Ascending aorta (tissue), 2 donors: ENCODE measurements around the gene PINK1. TPM values are rescaled to one million over a fixed set of nuclear protein-coding genes. Genes with fewer than 3 reads are reported as not detected.
"Not testable (repeated sequence)": the region's sequence is repeated elsewhere in the genome, so short reads cannot be mapped to it uniquely, and the experiment has no call there.

ENCODE experiments used
- DNase-seq, 2 donors: peaks; one replicate each; pipeline ENCODE4 v3.0.0-alpha.2; 2019; ENCODE audit warnings: low spot score in 2 of 2
- H3K27ac ChIP-seq, 2 donors: fragments of 200-600 bp; sonication (generic); one replicate each; pipeline ENCODE4 v1.5.1; 2016 to 2017; ENCODE audit warnings: mild to moderate bottlenecking in 1 of 2
- H3K27me3 ChIP-seq: fragments of 200-600 bp; sonication (generic); one replicate; pipeline ENCODE4 v1.5.1; 2017
- H3K36me3 ChIP-seq, 2 donors: fragments of 200-600 bp; sonication (generic); one replicate each; pipeline ENCODE4 v1.5.1; 2016
- H3K4me1 ChIP-seq, 2 donors: fragments of 200-600 bp; sonication (generic); one replicate each; pipeline ENCODE4 v1.5.1; 2016 to 2017; ENCODE audit warnings: mild to moderate bottlenecking in 1 of 2
- H3K4me3 ChIP-seq, 2 donors: fragments of 200-600 bp; sonication (generic); one replicate each; pipeline ENCODE4 v1.5.1; 2016 to 2017; ENCODE audit warnings: mild to moderate bottlenecking in 1 of 2
- H3K9me3 ChIP-seq, 2 donors: fragments of 200-600 bp; sonication (generic); one replicate each; pipeline ENCODE4 v1.5.1; 2016
- CTCF ChIP-seq, 3 experiments: fragments of 200-600 bp in 2 of 3; fragments of 450-650 bp in 1 of 3; sonication (generic) in 2 of 3; IDR thresholded peaks; one replicate each; pipeline ENCODE4 v1.5.1; 2016 to 2019; ENCODE audit warnings: antibody characterized with exemption in 3 of 3, mild to moderate bottlenecking in 1 of 3, moderate library complexity in 1 of 3
- intact Hi-C: fragments of 100-400 bp; cut with DNase I; formaldehyde crosslinking; loops from one replicate; pipeline ENCODE4 v1.15.1; 2023
- total RNA-seq: library from RNA; depleted of rRNA; stranded (reverse); fragments of >200 nt; gene quantifications from one replicate; pipeline ENCODE4 v1.1.0, GENCODE V29; 2016

Gene PINK1
- total RNA-seq, 1 donor from 2014 or later, result 113 TPM

- Histone ChIP-seq H3K36me3 (no peaks in the 10 kb centered on the region), H3K27ac (no peak overlapping the region), H3K27me3 (no peaks in the 10 kb centered on the region), H3K9me3 (no peaks in the 10 kb centered on the region), H3K4me1 (no peaks in the 10 kb centered on the region), H3K4me3 (no peak overlapping the region)
- no peak for DNase-seq
- intact Hi-C loops, result no loop called here
- no peak for TF ChIP-seq CTCF (IDR thresholded peaks at IDR 0.05)
These were observed 37.7 kb downstream of the PINK1 start for GRCh38 chr1:20670936-20671335.

GRCh38 chr1:20672265-20672632 lies 39.0 kb downstream of the PINK1 start:
- Histone ChIP-seq H3K36me3 (no peaks in the 10 kb centered on the region), H3K4me3 (no peak overlapping the region), H3K27me3 (no peaks in the 10 kb centered on the region), H3K4me1 (no peaks in the 10 kb centered on the region), H3K27ac (no peak overlapping the region), H3K9me3 (no peaks in the 10 kb centered on the region)
- no peak for DNase-seq
- no peak for TF ChIP-seq CTCF (IDR thresholded peaks at IDR 0.05)
- intact Hi-C loops, result no loop called here

- H3K27me3 ChIP-seq, H3K9me3 ChIP-seq, H3K4me1 ChIP-seq, H3K27ac ChIP-seq, H3K36me3 ChIP-seq, H3K4me3 ChIP-seq, DNase-seq, intact Hi-C loops: not testable (repeated sequence)
These were observed 40.4 kb downstream of the PINK1 start for GRCh38 chr1:20673626-20674025.

GRCh38 chr1:20678599-20678998 lies 45.3 kb downstream of the PINK1 start:
- no peaks in the 10 kb centered on the region for H3K4me1 ChIP-seq
- no peaks in the 10 kb centered on the region for H3K27me3 ChIP-seq
- H3K27ac ChIP-seq, result no peak overlapping the region
- intact Hi-C loops, result no loop called here
- TF ChIP-seq CTCF (IDR thresholded peaks at IDR 0.05), result no peak
- H3K9me3 ChIP-seq, result no peaks in the 10 kb centered on the region
- no peak for DNase-seq
- no peaks in the 10 kb centered on the region for H3K36me3 ChIP-seq
- H3K4me3 ChIP-seq, result no peak overlapping the region

- intact Hi-C loops, result no loop called here
These were observed 47.0 kb downstream of the PINK1 start for GRCh38 chr1:20680269-20680668.

GRCh38 chr1:20681999-20682398 lies 48.7 kb downstream of the PINK1 start:
- Histone ChIP-seq H3K4me3 (no peak overlapping the region), H3K9me3 (no peaks in the 10 kb centered on the region), H3K27ac (no peak overlapping the region), H3K27me3 (no peaks in the 10 kb centered on the region), H3K36me3 (no peaks in the 10 kb centered on the region), H3K4me1 (no peaks in the 10 kb centered on the region)
- DNase-seq, result no peak
- intact Hi-C loops, result no loop called here
- no peak for TF ChIP-seq CTCF (IDR thresholded peaks at IDR 0.05)

More at GRCh38 chr1:20680269-20680668, 47.0 kb downstream of the PINK1 start:
- H3K4me3 ChIP-seq, result no peak overlapping the region
- H3K36me3 ChIP-seq, result no peaks in the 10 kb centered on the region
- no peak for TF ChIP-seq CTCF (IDR thresholded peaks at IDR 0.05)
- no peaks in the 10 kb centered on the region for H3K4me1 ChIP-seq
- no peak overlapping the region for H3K27ac ChIP-seq
- H3K9me3 ChIP-seq, result no peaks in the 10 kb centered on the region
- DNase-seq, result no peak
- no peaks in the 10 kb centered on the region for H3K27me3 ChIP-seq
